ENCODE data around the gene METTL24.
A peak's percentile ranks its signal among the peaks of the same experiment; 100 is the strongest.
"Not testable (repeated sequence)": the region's sequence is repeated elsewhere in the genome, so short reads cannot be mapped to it uniquely, and the experiment has no call there.

Gene METTL24

GRCh38 chr6:110360676-110361075 is 2.5 kb upstream of the METTL24 start:
- no peak for DNase-seq (ENCODE audit: low spot score)

- no peak for DNase-seq (ENCODE audit: low spot score)
These were observed 1.4 kb upstream of the METTL24 start for GRCh38 chr6:110359556-110359955.

GRCh38 chr6:110358553-110359160 is 508 bp upstream of the METTL24 start:
- no peak for DNase-seq (ENCODE audit: low spot score)

- DNase-seq (ENCODE audit: low spot score), result no peak
These were observed 868 bp downstream of the METTL24 start for GRCh38 chr6:110357298-110357663.

GRCh38 chr6:110356778-110357177 is 1.4 kb downstream of the METTL24 start:
- no peak for DNase-seq (ENCODE audit: low spot score)

- no peak for DNase-seq (ENCODE audit: low spot score)
These were observed 2.4 kb downstream of the METTL24 start for GRCh38 chr6:110355727-110356126.

- DNase-seq (ENCODE audit: low spot score), result no peak
These were observed 3.1 kb downstream of the METTL24 start for GRCh38 chr6:110355022-110355421.

- no peak for DNase-seq (ENCODE audit: low spot score)
These were observed 4.0 kb downstream of the METTL24 start for GRCh38 chr6:110354153-110354552.

GRCh38 chr6:110353457-110354001 is 4.6 kb downstream of the METTL24 start:
- no peak for DNase-seq (ENCODE audit: low spot score)

- peak; percentile 26 for DNase-seq (ENCODE audit: low spot score)
These were observed 5.4 kb downstream of the METTL24 start for GRCh38 chr6:110352563-110353262.

GRCh38 chr6:110351986-110352385 is 6.2 kb downstream of the METTL24 start:
- no peak for DNase-seq (ENCODE audit: low spot score)

- DNase-seq (ENCODE audit: low spot score), result no peak
These were observed 6.6 kb downstream of the METTL24 start for GRCh38 chr6:110351546-110351945.

- DNase-seq (ENCODE audit: low spot score), result not testable (repeated sequence)
These were observed 7.6 kb downstream of the METTL24 start for GRCh38 chr6:110350593-110350992.

- no peak for DNase-seq (ENCODE audit: low spot score)
These were observed 9.0 kb downstream of the METTL24 start for GRCh38 chr6:110348961-110349690.

- DNase-seq (ENCODE audit: low spot score), result no peak
These were observed 13.1 kb downstream of the METTL24 start for GRCh38 chr6:110345025-110345424.

GRCh38 chr6:110342759-110343158 is 15.4 kb downstream of the METTL24 start:
- no peak for DNase-seq (ENCODE audit: low spot score)

GRCh38 chr6:110341663-110342596 is 16.2 kb downstream of the METTL24 start:
- DNase-seq (ENCODE audit: low spot score), result peak; percentile 11

GRCh38 chr6:110341067-110341466 is 17.1 kb downstream of the METTL24 start:
- no peak for DNase-seq (ENCODE audit: low spot score)

- DNase-seq (ENCODE audit: low spot score), result no peak
These were observed 17.7 kb downstream of the METTL24 start for GRCh38 chr6:110340392-110340965.

- no peak for DNase-seq (ENCODE audit: low spot score)
These were observed 19.2 kb downstream of the METTL24 start for GRCh38 chr6:110338820-110339470.

GRCh38 chr6:110337486-110337885 is 20.7 kb downstream of the METTL24 start:
- no peak for DNase-seq (ENCODE audit: low spot score)

Measured in hematopoietic multipotent progenitor cell treated with erythropoietin and hydrocortisone succinate and interleukin-3 and kit ligand, for 15 days (in vitro differentiated cells).